Endometrial microvascular endothelial cells (primary cell): ENCODE measurements around the gene DAND5. TPM values are rescaled to one million over a fixed set of nuclear protein-coding genes. Genes with fewer than 3 reads are reported as not detected.

Experiments
- in situ Hi-C: cut with HindIII; loops from 2 replicates; pipeline ENCODE4 v1.10.0; 2017; ENCODE audit warnings: low sequenced_read_pairs, low pct_unique_long_range_greater_than_20kb; ENCODE audit errors: inconsistent ontology term
- total RNA-seq: library from RNA; depleted of rRNA; stranded (reverse); fragments of >200 nt; gene quantifications from one replicate; pipeline ENCODE4 v1.2.3, GENCODE V29; 2015; ENCODE audit errors: inconsistent ontology term

Gene DAND5
- total RNA-seq, 1 donor from 2014 or later: not detected

GRCh38 chr19:13014921-13015280 lies 45.5 kb downstream of the DAND5 start:
- in situ Hi-C loops: no loop called here

- in situ Hi-C loops: no loop called here
Measured at GRCh38 chr19:13015361-13016223, 46.2 kb downstream of the DAND5 start.

- in situ Hi-C loops: no loop called here
Measured at GRCh38 chr19:13016245-13016627, 46.9 kb downstream of the DAND5 start.

GRCh38 chr19:13016628-13017305 lies 47.4 kb downstream of the DAND5 start:
- in situ Hi-C loops: no loop called here

GRCh38 chr19:13017306-13018034 lies 48.1 kb downstream of the DAND5 start:
- in situ Hi-C loops: no loop called here

- in situ Hi-C loops: no loop called here
Measured at GRCh38 chr19:13018035-13018914, 48.9 kb downstream of the DAND5 start.

GRCh38 chr19:13019332-13019731 lies 50.0 kb downstream of the DAND5 start:
- in situ Hi-C loops: no loop called here

GRCh38 chr19:13020002-13020414 lies 50.6 kb downstream of the DAND5 start:
- in situ Hi-C loops: no loop called here

GRCh38 chr19:13022111-13022858 lies 52.9 kb downstream of the DAND5 start:
- in situ Hi-C loops: no loop called here

- in situ Hi-C loops: no loop called here
Measured at GRCh38 chr19:13022859-13023636, 53.7 kb downstream of the DAND5 start.

GRCh38 chr19:13023656-13024055 lies 54.3 kb downstream of the DAND5 start:
- in situ Hi-C loops: no loop called here

Other genes starting within 250 kb of the DAND5 start
- gene TNPO2, start 245.6 kb upstream of the DAND5 start, total RNA-seq: 23.1 TPM
- 359 TPM for gene TRIR, start 234.9 kb upstream of the DAND5 start, total RNA-seq
- 131 TPM for gene GET3, start 232.1 kb upstream of the DAND5 start, total RNA-seq
- not detected for gene BEST2, start 217.8 kb upstream of the DAND5 start, total RNA-seq
- 6.6 TPM for gene HOOK2, start 194.0 kb upstream of the DAND5 start, total RNA-seq
- 19.7 TPM for gene JUNB, start 178.1 kb upstream of the DAND5 start, total RNA-seq
- gene PRDX2, start 167.8 kb upstream of the DAND5 start, total RNA-seq: 259 TPM
- not detected for gene THSD8, start 167.5 kb upstream of the DAND5 start, total RNA-seq
- gene RNASEH2A, start 163.0 kb upstream of the DAND5 start, total RNA-seq: 40.8 TPM
- not detected for gene RTBDN, start 135.0 kb upstream of the DAND5 start, total RNA-seq
- gene MAST1, start 131.1 kb upstream of the DAND5 start, total RNA-seq: 0.09 TPM
- gene DNASE2, start 88.1 kb upstream of the DAND5 start, total RNA-seq: 35.1 TPM
- gene KLF1, start 82.4 kb upstream of the DAND5 start, total RNA-seq: not detected
- 53.9 TPM for gene GCDH, start 78.4 kb upstream of the DAND5 start, total RNA-seq
- not detected for gene SYCE2, start 50.3 kb upstream of the DAND5 start, total RNA-seq
- gene FARSA, start 35.9 kb upstream of the DAND5 start, total RNA-seq: 91.9 TPM
- 1,581 TPM for gene CALR, start 31.0 kb upstream of the DAND5 start, total RNA-seq
- 138 TPM for gene RAD23A, start 23.7 kb upstream of the DAND5 start, total RNA-seq
- 41.4 TPM for gene GADD45GIP1, start 12.4 kb upstream of the DAND5 start, total RNA-seq
- 7.9 TPM for gene NFIX, start 25.9 kb downstream of the DAND5 start, total RNA-seq
- gene LYL1, start 133.3 kb downstream of the DAND5 start, total RNA-seq: 135 TPM
- gene TRMT1, start 147.2 kb downstream of the DAND5 start, total RNA-seq: 53.1 TPM
- 99.0 TPM for gene NACC1, start 148.7 kb downstream of the DAND5 start, total RNA-seq
- 75.5 TPM for gene STX10, start 180.8 kb downstream of the DAND5 start, total RNA-seq
- 93.7 TPM for gene IER2, start 180.8 kb downstream of the DAND5 start, total RNA-seq